Tongue (tissue), 2 donors: ENCODE results near the gene MEGF6. TPM values are rescaled to one million over a fixed set of nuclear protein-coding genes. Genes with fewer than 3 reads are reported as not detected.

Experiments
- DNase-seq: peaks from one replicate; pipeline ENCODE4 v3.0.0-alpha.2; 2015
- total RNA-seq: library from RNA; depleted of rRNA; stranded (reverse); fragments of >200 nt; gene quantifications from one replicate; pipeline ENCODE4 v1.2.3, GENCODE V29; 2014

MEGF6 gene
- total RNA-seq, 1 donor from 2014 or later: 33.6 TPM

DNA sequence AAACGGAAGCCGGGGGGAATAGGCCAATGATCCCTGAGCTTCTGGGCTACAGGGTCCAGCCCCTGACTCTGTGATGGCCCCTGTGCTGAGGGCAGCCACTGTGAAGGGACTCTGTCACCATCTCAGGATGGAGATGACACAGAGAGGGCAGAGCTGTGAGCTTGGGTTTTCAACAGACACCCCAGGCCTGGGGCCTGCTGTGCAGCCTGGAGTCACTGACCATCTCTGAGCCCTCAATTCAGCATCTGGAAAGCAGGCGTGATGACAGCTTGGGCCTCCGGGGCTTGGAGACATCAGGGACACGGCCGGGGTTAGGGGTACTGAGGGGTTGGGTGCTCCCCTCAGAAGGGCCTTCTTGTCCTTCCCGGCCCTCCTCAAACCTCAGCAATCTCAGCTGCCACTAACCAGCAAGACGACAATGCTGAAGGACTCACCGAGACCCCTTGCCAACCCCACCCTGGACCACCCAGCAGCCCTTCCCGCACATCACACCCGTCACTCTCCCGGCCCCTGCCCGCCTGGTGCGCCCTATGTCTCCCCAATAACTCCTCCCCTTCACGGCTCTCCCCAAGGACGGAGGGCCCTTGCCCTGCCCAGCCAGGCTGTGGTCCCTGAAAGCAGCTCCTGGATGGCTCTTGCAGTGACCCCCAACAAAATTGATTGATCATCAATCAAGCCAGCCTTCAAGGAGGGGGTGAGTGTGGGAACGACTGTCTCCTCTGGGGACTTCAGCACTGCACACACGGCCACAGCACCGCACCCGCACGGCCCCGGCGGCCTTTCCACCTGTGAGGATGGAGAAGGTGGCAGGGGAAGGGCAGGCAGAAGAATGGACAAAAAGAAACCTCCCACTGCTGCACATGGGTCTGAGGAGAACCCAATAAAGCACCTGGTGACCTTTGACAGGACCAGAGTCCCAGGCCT lies 4.3 kb downstream of the MEGF6 start:
- DNase-seq: no peak

GRCh38 chr1:3604997-3605823 lies 6.1 kb downstream of the MEGF6 start:
- DNase-seq: no peak

DNA sequence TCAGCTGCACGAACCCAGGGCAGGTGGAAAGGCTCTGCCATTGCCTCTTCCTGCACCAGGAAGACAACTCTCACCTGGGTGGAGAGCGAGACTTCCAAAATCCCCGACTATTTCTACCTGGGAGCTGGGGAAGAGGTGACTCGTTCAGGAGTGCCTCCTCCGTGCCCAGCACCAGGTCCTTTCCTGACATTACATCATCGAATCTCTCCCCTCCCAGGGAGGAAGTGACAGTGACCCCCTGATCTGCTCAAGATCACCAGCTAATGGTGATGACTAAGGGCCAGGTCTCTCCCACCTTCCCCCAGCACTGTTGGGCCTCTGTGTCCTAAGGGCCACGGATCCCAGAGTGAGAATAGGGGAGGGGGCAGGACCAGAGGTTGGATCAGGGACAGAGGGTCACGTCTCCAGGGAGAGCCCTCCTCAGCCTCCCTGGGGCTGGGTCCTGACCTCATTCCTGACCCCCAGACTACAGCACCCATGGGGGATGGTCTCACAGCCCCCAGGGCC lies 6.8 kb downstream of the MEGF6 start:
- no peak for DNase-seq

- DNase-seq: no peak
Observed at GRCh38 chr1:3603571-3604467, 7.5 kb downstream of the MEGF6 start.

- no peak for DNase-seq
Observed at GRCh38 chr1:3603156-3603555, 8.2 kb downstream of the MEGF6 start.

GRCh38 chr1:3602375-3602774 lies 8.9 kb downstream of the MEGF6 start:
- no peak for DNase-seq

DNA sequence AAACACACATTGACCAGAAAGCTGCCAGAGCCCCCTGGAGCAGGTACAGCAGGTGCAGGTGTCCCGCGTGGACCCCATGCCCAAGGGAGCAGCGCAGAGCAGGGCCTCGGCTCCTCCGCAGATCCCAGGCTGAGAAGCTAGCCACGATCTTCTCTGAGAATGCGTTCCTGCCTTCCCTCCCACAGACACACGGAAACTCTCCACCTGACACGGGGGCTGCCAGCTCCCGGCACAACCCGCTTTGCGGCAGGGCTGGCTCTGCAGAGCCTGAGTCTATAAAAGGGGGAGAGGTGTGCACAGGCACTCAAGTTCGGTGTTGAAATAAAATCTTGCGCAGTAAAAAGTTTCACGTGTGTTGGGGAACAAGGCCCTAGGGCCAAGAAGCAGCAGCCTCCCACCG lies 9.6 kb downstream of the MEGF6 start:
- DNase-seq: no peak

- no peak for DNase-seq
Observed at GRCh38 chr1:3600354-3600753, 11.0 kb downstream of the MEGF6 start.

GRCh38 chr1:3599816-3600215 lies 11.5 kb downstream of the MEGF6 start:
- DNase-seq: no peak

GRCh38 chr1:3599286-3599811 lies 12.0 kb downstream of the MEGF6 start:
- DNase-seq: no peak

DNA sequence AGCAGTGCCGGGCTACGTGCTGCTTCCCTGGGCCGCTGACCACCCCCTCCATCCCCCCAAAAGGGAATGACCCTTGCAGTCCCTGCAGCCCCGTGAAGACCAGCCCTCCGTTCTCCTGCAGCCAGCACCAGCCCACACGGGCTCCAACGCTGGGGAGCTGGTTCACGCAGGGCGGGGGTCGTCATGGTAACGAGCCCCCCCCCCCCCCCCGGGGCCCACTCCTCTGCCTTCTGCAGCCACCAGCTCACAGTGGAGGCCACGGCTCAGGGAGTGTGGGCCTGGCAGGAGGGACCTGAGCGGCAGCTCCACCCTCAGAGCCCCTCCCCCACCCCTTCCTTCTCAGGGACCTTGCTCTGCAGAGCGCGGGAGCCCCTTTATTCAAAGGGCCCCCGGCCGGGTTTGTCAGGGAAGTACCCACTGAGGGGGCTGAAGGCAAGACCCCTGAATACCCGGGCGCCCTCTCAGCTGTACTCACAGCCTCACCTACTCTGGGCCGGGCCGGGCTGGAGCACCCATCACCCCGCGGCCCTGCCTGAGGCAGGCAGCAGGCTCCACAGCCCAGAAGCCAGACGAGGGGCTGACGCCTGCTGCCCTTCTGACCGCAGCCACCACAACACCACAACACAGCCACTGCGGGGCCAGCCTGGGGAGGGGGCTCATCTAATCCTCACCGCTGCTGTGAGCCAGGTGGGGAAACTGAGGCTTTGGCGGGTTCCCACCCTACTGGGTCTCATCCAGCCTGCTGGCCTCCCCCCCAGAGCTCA lies 12.6 kb downstream of the MEGF6 start:
- DNase-seq: peak; percentile 35

DNA sequence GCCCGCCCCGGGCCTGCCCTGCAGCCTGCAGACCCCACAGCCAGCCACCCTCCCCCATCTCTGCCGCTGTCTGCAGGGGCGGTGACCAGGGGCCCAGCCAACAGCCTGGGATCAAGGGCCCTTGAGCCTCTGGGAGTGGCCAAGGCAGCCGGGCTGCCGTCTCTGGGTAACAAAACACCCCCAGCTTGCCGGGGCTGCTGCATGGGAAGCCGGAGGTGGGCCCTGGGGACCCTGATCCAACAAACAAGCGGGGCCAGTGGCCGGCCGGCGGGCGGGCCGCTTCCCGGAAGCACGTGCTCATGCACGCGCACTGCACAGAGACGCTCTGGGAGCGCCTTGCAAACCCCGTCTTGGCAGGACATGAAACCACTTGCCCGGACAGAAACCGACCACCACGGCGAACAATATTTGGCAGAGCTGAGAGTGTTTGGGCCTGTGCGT lies 13.2 kb downstream of the MEGF6 start:
- peak; percentile 84 for DNase-seq

DNA sequence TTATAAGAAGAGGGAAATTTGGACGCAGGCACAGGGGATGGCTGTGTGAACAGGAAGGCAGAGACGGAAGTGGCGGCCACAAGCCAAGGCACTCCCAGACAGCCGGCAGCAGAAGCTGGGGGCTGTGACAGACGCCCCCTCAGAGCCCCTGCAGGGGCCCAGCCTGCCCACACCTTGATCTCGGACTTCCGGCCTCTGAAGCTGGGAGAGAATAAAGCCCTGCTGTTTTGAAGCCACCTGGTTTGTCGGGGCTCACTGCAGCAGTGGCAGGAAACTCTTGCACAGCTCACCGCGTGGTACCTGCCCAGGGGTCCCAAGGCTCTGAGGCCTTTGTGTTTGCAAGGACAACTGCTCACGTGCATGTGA lies 13.7 kb downstream of the MEGF6 start:
- DNase-seq: no peak

- DNase-seq: no peak
Observed at GRCh38 chr1:3596663-3597598, 14.4 kb downstream of the MEGF6 start.

DNA sequence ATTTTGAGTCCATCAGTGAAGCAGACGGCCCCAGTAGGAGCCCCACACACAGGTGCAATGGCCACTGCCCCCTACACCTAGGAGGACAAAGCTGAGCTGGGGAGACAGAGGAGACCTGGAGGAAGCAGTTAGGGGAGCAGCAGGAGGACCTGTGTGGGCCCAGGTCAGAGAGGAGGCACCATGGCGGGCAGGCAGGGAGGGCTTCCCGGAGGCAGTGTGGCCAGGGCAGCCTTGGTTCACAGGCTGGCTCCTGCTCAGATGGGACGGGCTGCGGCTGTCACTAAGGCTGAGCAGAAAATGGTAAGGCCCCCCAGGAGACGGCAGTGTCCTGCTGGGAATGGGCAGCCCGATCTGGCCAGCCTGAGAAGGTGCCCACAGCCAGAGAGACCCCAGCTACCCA lies 15.4 kb downstream of the MEGF6 start:
- no peak for DNase-seq

DNA sequence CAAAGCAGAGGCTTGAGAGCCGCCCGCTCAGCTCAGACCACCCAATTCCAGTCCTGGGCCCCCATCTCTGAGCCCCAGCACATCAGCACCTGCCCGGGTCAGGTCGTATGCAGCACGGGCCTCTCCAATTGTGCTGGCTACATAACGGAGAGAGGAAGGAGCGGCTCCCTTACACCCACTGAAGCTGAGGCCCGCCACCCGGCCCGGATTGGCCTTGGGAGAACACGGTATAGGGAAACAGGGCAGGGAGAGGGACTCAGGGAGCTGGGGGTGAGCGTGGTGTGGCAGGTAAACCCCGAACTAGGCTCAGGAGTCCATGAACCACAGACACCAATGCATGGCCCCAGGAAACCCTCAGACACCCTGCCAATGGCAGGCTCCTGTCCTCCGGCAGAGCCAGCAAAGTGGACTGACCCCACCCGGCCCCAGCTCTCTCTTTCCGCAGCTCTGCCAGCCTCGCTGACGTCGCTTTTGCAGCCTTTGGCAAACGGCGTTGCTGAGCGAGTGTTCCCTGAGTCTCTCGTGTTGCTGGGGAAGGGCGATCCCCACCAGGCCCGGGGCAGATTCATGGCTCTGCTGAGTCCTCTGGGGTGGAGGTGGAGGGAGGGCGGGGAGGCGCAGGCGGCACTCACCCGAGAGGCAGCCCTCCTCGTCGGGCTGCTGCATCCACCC lies 16.5 kb downstream of the MEGF6 start:
- DNase-seq: no peak

- DNase-seq: no peak
Observed at GRCh38 chr1:3593745-3594144, 17.6 kb downstream of the MEGF6 start.

DNA sequence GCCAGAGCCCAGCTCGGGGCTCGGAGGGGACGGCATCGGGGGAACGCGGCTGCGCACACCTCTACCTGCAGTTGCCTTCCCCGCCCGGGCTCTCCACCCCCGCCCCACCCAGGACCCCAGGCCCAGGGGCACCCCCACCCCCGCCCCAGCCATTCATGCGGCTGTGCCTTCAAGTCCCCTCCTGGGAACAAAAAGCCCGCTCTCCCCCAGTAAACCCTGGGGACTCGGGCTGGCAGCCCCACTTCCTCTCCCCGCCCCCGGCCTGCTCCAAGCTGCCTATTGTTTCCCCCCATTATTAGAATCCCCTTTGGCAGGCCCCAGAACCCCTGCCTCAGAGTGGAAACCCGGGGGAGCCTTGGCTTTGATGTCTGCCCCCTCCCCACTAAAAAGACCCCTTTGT lies 18.0 kb downstream of the MEGF6 start:
- DNase-seq: no peak
